Right renal cortex interstitium (tissue), 3 donors: ENCODE data around the gene DNER. TPM values are rescaled to one million over a fixed set of nuclear protein-coding genes. Genes with fewer than 3 reads are reported as not detected.

Source experiments
- DNase-seq, 3 donors: peaks; one replicate each; pipeline ENCODE4 v3.0.0-alpha.2; 2013; ENCODE audit warnings: low read depth in 3 of 3, low spot score in 2 of 3
- polyA plus RNA-seq, 3 donors: library from polyadenylated mRNA; unstranded; fragments of 120-200 nt; gene quantifications; one replicate each; pipeline ENCODE4 v1.2.1, GENCODE V29; 2013; ENCODE audit not compliant: insufficient read length in 3 of 3

DNER gene
- polyA plus RNA-seq, 3 donors = 66.7 to 67.9 (median 67.7) TPM

DNA sequence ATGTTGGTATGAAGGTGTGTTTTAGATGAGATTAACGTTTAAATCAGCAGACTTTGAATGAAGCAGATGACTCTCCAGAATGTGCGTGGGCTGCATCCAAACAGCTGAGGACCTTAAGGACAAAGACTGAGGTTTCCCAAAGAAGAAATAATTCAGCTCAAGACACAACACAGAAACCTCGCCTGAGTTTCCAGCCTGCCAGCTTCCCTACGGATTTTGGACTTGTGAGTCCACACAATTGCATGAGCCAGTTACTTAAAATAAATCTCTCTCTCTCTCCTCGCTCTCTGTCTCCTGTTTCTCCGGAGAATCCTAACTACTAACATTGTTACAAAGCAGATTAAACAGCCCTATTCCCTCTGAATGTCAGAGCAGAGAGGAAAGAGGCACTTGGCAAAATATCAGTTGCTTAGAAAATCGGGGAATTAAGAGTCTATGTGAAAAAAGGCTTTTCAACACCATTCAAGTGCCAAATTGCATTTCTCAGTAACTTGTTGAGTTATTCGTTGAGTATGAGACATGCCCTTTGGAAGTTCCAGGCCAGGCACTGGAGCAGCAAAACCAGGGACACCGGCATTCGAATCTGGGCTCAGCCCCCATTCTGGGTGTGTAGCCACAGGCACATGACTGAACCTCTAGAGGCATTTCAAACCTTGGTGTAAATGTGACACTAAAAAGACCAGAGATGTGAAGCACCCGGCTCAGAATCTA, 268.7 kb downstream of the DNER start:
- no peak for DNase-seq

DNA sequence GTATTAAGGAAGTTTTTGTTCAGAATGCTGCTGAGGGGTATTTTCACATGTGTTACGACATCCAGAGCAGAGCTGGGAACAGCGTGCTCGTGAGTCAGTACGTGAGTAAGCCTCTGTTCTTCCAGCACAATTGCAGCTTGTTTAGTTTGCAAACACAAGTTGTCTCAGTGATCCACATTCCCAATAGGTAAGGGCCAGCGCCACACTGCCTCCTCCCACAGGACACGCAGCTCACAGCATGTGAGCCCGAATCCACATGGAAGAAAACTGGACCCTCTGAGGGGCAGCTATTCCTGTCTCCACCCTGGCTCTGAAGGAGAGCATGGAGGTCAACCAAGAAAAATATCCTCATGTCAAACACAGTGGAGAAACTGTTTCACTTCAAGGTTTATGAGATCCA, 269.3 kb downstream of the DNER start:
- no peak for DNase-seq

DNA sequence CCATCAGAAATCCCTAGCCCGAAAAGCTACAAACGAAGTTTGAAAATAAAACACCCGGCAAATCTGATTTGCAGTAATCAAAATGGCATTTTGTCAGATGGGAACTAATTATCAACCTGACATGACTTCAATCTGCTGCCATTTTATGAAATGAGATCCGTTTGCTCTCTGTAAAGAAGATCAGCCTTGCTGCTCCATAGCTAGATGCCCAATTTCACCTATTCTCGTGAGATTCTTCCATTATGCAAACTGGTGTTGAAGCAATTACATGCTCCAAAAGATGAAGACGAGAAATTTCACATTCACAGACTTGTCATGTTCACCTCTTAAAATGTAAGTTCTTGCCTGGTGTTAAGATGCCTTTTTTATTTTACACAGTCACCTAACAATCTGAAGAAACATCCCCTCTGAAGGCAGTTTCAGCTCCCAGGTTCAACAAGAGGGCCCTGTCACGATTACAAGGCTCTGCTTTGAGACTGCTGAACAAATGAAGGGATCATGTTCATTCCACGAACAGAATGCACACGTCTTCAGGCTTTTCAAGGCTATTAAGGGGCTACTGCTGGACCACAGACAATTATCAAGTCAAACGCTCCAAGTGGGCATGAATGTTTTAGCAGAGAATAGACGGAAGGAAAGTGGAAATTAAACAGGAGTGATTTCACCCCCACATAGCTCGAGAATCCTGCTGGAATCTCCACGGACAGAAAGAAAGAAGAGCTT, 270.6 kb downstream of the DNER start:
- DNase-seq = no peak

DNA sequence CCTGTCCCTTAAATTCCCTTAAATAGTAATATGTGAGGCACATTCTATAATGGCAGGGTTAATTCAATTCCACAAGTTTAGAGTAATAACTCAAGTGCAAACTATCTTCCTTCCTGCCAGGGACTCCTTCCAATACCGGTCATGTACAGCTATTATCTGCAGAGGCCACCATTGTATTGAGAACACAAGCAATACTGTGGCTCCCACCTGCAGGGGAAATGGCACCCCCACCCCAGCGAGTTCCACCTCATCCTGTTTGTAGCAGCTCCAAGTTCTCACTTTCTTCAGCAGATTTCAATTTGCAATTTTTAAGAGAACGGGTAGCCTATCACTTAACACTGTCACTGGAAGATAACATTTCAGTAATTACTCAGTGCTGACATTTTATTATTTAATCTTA, 271.2 kb downstream of the DNER start:
- DNase-seq = no peak

DNA sequence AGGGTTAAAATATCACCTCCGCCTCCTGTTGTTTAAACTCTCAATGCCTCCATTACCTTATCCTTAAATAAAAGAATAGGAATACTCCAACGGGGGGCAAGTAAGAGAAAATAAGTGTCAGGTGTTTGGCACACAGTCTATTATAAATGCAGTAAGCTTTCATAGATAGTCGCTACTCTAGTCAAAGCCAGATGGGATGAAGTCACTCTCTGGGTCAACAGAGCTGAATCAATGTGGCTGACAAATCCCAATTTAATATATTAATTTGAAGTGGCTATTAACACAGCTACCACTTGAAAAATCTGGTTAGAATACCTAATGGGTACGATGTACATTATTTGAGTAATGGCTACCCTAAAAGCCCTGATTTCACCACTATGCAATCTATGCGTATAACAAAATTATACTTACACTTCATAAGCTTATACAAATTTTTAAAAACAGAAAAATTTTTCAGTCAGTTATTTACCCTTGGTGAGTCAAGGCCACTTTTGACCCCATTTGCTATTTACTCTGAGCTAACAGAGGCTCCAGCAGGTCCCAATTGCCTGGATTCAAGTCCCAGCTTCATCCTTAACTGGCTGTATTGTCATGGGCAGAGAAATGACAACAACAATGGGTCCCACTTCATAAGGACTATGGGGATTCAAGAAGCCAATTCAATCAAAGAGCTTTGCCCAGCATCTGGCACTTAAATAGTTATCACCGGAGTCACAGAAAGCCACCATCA, 275.8 kb downstream of the DNER start:
- no peak for DNase-seq

DNA sequence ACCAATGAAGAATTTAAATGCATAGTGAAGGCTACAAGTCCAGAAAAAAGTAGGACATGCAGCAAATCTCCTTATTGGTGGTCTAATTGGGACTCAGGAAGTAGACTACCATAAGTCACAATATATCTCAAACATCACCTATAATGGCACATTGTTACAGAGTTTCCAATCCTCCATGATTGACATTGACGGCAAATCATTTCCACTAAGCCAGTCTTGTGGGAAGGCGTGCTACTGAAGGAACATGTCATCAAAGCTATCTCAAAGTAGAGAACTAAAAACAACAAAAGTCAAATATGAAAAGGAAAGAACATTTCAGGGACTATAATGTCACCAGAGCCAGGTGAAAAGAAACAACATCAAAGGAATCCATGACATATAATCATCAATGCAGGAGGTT, 276.9 kb downstream of the DNER start:
- DNase-seq = no peak

DNA sequence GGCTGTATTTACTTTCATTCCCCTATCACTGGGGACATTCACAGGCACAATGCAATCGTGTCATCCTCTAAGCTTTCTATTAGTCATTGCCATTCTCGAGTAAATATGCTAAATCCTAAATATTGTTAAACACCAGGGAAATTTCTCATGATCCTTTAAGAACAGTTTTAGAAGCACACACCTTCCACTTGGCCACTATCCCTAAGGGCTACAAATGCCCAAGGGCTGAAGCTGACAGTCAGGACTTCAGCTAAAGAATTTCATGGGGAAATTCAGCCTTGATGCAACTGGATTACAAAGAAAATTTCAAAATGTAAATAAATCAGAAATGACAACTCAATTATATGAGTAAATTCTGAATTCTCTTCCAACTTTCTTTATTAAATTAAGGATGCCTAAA, 280.2 kb downstream of the DNER start:
- DNase-seq = no peak

DNA sequence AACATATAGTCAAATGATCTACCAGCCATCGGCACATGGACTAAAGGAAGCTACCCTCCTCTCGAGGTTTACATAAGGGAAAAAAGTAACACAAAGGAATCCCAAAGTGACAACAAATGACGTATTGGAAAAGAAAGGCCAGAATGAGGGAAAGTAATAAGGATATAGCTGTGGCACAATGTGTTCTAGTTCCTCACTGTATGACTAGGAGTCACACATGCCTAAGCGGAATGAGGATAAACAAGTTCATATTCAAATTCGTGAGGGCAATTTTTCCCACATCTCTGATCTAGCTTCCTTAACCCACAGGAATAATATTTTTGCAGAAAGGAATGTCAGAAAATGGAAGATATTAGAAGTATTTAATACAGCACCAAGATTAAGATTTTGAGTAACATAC, 281.0 kb downstream of the DNER start:
- no peak for DNase-seq

DNA sequence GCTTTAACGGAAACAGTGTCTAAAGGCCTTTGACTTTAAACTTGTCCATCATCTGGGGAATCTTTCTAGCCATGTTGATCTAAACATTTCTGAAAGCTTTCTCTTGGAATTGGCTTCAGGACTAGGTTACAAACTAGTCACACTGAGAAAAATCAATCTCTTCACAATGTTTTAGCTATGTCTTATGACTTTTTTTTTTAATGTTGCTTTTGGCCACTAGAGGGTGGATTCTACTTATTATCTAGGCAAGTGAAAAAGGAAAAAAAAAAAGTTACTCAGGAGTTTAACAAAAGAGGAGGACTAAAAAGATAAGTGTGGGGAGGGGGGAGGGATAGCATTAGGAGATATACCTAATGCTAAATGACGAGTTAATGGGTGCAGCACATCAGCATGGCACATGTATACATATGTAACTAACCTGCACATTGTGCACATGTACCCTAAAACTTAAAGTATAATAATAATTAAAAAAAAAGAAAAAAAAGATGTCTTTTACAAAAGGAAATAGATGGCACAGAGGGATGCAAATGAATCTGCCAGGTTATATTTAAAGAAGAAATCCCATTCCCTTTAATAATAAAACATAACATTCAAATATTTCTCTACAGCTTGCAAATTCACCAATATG, 282.9 kb downstream of the DNER start:
- peak in 1 of 3 donors; percentile 54 for DNase-seq

DNA sequence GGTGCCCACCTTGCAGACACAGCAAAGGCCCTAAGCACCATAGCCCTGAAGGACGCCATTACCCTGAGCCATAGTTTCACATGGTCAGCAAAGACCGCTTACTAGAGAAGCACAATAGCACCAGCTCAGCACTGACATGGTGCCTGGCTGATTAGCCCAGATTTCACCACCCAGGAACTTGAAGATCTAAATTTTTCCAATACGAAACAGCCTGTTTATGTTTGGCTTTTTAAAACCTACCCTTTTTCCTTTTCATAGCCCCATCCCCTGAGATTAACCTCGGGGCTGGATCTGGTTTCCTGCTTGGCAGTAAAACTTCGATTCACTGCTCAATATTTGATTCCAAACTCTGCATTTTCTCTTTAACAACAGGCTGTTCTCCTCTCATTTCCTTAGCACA, 284.8 kb downstream of the DNER start:
- no peak for DNase-seq

DNA sequence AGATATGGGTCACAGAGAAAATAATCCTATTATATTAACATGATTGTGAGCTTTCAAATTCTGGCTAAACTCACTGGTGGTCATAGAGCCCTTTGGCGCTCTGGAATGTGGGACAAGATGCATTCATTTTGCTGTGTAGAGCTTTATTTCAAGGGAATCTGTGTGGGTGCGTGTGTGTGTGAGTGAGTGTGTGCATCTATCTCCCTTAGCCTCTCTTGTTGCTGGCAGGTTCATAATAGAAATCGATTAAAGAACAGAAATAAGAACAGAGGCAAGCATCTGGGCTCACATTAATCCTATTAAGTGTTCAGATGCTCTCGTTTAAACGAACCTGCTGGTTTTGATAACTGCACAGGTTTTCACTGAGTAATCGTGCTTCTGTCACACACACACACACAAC, 287.9 kb downstream of the DNER start:
- DNase-seq = no peak

DNA sequence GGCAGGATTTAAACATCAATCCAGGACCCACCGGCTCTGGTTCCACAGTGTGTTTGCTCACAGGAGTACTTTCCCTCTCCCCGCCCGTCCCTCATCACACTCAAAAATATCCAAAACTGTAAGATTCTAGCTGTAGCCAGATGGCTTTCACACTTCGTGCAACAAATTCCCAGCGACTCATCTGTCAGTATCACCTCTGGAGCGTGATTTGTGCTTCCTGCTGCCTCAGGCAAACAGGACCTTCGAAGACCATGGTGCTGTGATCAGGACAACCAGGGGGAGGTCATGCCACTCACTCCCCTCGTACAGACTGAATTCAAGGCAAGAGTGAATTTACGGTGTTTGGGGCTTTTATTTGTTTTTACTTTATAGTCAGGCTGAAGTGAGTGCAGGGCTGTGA, 288.8 kb downstream of the DNER start:
- DNase-seq = no peak

DNA sequence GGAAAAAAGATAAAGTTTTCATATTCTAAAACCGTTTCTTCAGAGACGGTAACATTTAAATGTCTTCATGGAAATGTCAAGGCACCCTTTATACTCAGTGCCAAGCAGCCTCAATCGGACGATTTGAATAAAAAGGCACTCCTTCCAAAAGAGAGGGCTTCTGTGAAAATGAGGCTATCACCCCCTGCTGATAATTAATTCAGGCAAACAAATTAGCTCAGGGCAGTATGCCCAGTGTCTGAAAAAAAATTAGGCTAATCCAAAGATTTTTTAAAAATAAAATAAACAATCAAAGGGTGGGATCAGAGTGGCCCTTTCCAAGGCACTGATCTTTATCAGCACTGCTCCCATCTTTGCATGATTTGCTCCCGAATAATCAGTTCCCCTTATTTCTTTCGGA, 292.3 kb downstream of the DNER start:
- no peak for DNase-seq

DNA sequence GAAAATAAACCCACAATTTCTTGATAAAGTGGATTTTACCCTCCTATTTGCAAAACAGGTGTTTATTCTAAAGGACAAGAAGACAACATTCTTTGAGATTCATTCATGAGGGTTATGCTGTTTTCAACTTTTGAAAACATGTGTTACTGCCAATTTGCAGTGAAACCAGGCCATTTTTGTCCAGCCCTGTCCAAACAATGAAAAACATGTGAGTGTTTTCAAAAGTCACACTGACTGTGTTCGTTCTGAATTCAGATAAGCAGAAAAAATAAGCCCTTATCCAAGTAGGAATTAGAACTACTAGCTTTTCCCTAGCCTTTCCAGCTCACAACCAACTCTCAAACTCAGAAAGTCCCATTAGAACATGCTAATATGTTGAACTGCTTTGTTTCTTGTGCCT, 295.2 kb downstream of the DNER start:
- DNase-seq = peak in 1 of 3 donors; percentile 3

DNA sequence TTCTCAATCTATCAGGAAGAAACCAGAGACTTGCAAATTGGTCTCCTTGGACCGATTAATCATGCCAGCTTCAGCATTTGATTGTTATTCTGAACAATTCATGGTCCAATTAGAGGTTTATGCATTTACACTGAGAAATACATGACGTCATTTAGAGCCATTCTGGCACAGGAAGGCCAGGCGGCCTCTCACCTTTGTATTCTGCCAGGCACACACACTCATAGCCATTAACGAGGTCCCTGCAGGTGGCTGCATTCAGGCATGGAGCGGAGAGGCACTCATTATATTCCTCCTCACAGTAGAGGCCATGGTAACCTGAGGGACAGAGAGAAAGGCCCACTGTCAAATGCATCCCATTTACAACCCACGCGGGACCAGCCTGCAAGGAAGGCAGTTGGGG, 296.4 kb downstream of the DNER start:
- no peak for DNase-seq

DNA sequence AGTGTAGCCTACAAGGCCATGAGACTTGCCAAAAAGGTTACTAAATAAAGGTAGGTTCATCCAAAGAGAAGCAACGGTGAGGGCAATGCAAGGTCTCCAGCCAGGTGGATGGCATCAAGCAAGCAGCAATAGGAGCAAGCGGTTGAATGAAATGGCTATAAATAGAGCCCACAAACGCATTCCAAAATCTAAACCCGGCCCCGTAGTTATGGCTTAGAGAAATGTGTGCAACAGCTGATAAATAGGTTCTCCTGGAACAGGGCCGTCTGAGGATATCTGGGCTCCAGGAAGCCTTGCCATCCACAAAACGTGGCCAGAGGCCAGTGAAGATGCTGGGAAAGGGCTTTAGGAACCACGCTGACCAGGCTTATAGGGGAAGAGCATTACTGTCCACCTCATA, 297.2 kb downstream of the DNER start:
- no peak for DNase-seq

DNA sequence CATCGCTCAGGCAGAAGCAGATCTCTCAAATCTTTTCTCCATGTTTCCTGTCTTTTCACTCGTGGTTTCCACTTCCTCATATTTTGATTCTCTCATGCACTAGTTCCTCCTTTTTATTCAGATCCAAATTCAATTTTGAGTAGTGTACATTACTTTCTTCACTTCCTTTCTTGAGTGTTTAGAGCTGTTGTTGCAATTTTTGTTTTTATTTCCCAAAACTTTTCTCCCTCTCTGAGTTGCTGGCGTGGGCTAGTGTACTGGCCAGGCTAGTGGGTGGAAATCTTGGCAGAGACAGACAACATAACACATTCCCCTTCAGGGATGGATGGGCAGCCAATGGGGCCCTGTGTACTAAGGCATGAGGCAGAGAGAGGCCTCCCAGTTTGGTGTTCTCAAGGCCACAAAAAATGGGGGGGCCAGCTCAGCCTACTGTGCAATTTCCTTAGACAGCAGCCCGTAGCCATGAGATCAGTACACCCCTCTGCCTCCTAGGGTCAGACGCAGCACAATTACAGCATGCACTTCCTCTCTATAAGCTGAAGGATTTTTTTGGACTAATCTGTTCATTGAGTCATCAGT, 298.1 kb downstream of the DNER start:
- no peak for DNase-seq

DNA sequence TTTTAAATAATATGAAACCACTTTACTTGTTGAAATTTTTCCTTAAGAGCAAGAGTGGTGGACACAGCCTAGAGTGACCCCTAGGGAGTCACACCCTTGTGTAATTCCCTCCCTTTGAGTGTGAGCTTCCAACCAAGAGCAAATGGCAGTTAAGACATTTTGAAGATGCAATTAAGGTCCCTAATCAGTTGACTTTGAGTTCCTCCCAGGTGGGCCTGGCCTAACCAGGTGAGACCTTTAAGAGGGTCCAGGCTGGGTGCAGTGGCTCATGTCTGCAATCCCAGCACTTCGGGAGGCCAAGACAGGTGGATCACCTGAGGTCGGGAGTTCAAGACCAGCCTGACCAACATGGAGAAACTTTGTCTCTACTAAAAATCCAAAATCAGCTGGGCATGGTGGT, 299.7 kb downstream of the DNER start:
- no peak for DNase-seq

DNA sequence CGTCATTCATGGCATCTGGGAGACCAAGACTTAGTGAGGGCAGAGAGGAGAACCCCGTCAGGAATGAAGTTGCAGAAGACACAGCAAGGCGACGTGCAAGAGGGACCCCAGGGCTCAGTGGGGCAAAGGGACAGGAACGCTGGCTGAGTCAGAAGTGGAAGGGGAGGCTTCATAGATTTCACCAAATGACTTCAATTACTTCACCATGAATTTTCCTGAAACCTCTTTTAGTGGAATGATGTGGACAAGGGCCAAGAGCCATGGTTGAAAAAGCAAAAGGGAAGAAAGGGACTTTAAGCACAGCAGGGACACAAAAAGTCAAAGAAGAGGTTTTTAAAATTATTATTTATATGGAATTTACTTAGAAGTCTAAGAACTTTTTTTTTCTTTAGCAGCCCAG, 301.7 kb downstream of the DNER start:
- DNase-seq = no peak

DNA sequence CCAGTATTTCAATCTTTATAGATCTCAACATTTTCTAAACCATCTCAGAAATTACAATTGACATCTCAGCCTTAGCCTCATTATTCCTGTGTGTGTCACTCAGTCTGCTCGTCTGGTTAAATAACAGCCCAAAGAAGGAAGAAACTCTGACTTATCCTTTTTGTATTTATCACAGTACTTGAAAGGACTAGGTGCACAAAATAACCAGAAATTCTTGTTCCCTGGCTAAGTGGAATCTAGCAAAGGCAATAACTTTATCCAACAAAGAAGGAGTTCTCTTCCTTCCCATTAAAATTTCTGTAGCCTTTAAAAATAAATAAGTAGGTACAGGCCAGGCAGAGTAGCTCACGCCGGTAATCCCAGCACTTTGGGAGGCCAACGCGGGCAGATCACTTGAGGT, 303.4 kb downstream of the DNER start:
- DNase-seq = no peak

DNA sequence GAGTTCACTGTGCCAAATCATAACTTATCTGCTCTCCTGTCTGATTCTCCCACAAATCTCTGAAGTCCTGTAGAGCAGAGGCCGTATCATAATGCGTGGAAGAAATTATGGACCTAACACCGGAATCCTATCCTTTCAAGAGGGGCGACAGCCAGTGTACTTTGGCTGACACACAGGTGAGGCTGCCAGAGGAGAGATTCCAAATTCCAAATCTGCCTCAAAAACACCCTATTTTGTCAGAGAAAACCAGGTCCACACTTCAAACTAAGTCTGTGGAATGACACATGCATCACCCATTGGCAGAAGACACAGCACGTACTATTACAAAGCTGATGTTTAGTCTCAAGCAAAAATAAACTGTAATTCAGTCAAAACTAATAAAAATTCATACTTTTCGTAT, 304.1 kb downstream of the DNER start:
- no peak for DNase-seq
